ENCODE results near the gene MSRB2. TPM values are rescaled to one million over a fixed set of nuclear protein-coding genes. Genes with fewer than 3 reads are reported as not detected.

MSRB2 gene
- total RNA-seq, 1 donor from 2014 or later = 4.1 TPM

DNA sequence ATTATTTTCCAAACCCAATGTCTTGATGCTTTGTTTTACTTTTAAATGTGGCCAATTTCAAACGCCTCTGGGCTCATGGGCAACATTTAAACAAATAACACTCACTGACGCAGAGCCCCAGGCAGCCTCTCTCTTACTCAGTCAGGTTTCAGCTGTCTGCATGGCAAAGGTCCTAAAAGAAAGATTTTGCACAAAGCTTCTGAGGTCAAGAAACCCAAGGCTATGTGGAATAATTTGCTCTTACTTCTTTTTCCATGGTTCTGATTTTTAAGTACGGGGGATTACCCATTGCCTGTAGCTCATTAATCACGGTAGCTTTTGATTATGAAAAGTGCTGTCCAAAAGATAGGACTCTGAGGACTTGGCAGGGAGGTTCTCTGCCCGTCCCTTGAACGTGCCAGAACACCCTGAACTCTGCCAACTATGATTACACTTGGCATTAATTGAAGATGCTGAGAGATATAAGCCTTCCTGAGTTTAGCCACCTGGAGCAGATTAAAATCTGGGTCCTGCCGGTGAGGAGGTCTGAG lies 14.1 kb upstream of the MSRB2 start:
- Mint-ChIP-seq H3K4me1 (no peaks in the 10 kb centered on the region), H3K27me3 (peaks cover 36% of the 10 kb centered on the region), H3K27ac (no peak overlapping the region), H3K4me3 (no peak overlapping the region), H3K9me3 (peaks cover 4% of the 10 kb centered on the region), H3K36me3 (ENCODE audit: low read depth) (no peaks in the 10 kb centered on the region)
- intact Hi-C loops (cut with micrococcal nuclease) = no loop called here
- DNase-seq (no peak), ATAC-seq (ENCODE audit: low read depth) (no peak)
- TF ChIP-seq, protein P1, sequence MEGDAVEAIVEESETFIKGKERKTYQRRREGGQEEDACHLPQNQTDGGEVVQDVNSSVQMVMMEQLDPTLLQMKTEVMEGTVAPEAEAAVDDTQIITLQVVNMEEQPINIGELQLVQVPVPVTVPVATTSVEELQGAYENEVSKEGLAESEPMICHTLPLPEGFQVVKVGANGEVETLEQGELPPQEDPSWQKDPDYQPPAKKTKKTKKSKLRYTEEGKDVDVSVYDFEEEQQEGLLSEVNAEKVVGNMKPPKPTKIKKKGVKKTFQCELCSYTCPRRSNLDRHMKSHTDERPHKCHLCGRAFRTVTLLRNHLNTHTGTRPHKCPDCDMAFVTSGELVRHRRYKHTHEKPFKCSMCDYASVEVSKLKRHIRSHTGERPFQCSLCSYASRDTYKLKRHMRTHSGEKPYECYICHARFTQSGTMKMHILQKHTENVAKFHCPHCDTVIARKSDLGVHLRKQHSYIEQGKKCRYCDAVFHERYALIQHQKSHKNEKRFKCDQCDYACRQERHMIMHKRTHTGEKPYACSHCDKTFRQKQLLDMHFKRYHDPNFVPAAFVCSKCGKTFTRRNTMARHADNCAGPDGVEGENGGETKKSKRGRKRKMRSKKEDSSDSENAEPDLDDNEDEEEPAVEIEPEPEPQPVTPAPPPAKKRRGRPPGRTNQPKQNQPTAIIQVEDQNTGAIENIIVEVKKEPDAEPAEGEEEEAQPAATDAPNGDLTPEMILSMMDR (IDR thresholded peaks at IDR 0.05) = no peak
- CTCF ChIA-PET = no interaction called here
- POLR2A ChIA-PET = no interaction called here

DNA sequence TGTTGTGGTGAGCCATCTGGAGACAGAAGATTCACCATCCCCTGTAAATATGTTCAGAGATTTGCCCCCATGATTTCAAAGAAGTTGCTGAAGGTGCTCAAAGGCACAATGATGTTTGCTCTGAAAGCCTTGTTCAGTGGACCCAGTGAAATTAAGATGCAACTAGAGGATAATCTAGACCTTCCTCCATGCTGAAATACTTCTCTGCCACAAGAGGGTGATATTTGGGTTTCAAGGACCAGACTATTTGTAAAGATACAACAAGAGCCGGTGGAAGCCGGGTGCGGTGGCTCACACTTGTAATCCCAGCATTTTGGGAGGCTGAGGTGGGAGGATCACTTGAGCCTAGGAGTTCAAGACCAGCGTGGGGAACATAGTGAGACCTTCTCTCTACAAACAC lies 13.5 kb upstream of the MSRB2 start:
- intact Hi-C loops (cut with micrococcal nuclease) = no loop called here
- Mint-ChIP-seq H3K4me1 (no peaks in the 10 kb centered on the region), H3K9me3 (peaks cover 4% of the 10 kb centered on the region), H3K4me3 (no peak overlapping the region), H3K36me3 (ENCODE audit: low read depth) (no peaks in the 10 kb centered on the region), H3K27me3 (peaks cover 36% of the 10 kb centered on the region), H3K27ac (no peak overlapping the region)
- TF ChIP-seq, protein P1 (IDR thresholded peaks at IDR 0.05) = no peak
- ChIA-PET POLR2A (no interaction called here), CTCF (no interaction called here)
- DNase-seq (no peak), ATAC-seq (ENCODE audit: low read depth) (no peak)

DNA sequence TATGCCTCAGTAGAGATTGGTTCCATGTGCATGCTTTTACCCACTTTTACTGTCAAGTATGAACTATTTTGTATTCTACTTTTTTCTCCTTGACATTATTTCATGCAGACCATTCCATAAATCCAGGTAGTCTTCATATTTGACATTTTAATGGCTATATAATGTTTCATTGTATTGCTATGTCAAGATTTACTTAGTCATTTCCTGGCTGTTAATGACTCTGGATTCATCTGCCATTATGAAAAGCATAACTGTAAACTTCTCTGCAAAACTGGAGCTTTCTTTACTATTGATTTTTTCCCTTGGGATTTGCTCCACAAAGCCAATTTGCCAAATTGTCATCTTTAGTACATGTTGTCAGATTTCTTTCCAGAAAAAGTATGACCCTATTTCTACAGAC lies 6.8 kb upstream of the MSRB2 start:
- no peak for ATAC-seq (ENCODE audit: low read depth)

DNA sequence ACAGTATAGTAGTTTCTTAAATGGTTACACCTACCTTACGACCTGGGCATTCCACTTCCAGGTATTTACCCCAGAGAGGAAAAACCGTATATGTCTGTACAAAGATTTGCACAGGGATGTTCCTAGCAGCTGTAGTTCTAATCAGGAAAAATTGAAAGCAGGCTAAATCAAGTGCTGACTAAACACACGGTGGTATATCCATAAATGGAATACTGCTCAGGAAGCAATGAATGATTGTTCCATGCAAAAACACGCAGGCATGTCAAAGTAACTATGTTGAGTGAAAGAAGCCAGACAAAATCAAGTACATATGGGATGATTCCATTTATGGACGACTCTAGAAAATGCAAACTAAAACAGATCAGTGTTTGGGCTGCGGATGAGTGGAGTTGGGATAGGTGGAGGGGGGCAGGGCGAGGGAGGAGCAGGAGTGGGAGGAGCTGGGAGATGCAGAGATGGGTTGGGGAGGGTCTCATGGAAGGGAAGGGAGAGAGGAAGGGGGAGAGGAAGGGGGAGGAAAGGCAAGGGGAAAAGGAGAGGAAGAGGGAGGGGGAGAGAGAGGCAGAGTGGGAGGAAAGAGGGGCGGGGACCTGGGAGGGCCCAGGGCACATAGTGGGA lies 484 bp upstream of the MSRB2 start:
- TF ChIP-seq, protein P1 (IDR thresholded peaks at IDR 0.05) = no peak
- H3K36me3 Mint-ChIP-seq (ENCODE audit: low read depth) = no peaks in the 10 kb centered on the region
- POLR2A ChIA-PET = no interaction called here
- CTCF ChIA-PET = no interaction called here
- DNase-seq = no peak
- H3K4me3 Mint-ChIP-seq = peak overlapping the region; percentile 77
- peaks cover 17% of the 10 kb centered on the region for H3K9me3 Mint-ChIP-seq
- no peaks in the 10 kb centered on the region for H3K27me3 Mint-ChIP-seq
- peaks cover 17% of the 10 kb centered on the region for H3K4me1 Mint-ChIP-seq
- peak overlapping the region; percentile 38 for H3K27ac Mint-ChIP-seq
- intact Hi-C loops (cut with micrococcal nuclease) = loop anchor here (2.0 to 10.0 kb wide), 9 partner anchors 78 to 1922 kb away; partner anchors contain the start of genes COMMD3, DNAJC1, ENKUR and PIP4K2A
- no peak for ATAC-seq (ENCODE audit: low read depth)

More for the DNA sequence above, 6.8 kb upstream of the MSRB2 start:
- Mint-ChIP-seq H3K4me3 (no peak overlapping the region), H3K27ac (no peak overlapping the region), H3K36me3 (ENCODE audit: low read depth) (no peaks in the 10 kb centered on the region), H3K4me1 (no peaks in the 10 kb centered on the region), H3K27me3 (peaks cover 5% of the 10 kb centered on the region), H3K9me3 (peaks cover 22% of the 10 kb centered on the region)
- CTCF ChIA-PET = no interaction called here
- TF ChIP-seq, protein P1 (IDR thresholded peaks at IDR 0.05) = no peak
- intact Hi-C loops (cut with micrococcal nuclease) = no loop called here
- no peak for DNase-seq
- POLR2A ChIA-PET = no interaction called here

DNA sequence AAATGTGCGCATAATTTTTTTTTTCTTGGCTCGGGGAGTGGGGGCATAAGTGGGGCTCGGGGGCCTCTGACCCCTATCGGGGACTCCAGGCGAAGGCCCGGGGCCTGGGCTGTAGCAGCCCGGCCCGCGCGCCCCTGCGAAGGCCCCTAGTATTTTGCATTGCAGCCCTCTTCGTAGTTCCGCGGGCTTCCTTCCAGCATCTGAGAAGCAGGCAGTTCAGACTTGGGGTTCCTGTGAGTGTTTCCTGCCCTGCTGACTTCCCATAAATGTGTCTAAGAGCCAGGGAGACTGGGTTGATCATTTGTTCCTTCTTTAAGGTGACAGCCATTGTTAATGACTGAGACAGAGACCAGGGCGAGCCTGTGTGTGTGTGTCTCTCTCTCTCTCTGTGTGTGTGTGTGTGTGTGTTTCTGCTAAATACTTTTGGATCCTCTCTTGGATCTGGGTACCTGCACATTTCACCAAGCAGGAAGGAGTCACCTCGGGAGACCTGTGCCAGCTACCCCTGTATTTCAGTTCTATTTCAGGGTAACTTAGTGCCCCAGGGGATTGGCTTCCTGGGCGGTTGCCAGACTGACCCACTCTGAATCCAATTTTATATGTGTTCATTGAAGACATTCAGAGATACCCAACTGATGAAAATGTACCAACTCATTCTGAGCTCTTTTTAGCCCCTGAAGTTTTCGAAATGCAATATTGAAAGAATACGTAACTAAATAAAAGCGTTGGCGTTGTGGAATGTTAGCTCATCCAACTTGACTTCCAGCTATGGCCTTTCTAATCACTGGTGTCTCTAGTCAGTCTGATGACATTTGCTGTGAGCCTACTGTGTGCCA lies 805 bp downstream of the MSRB2 start:
- TF ChIP-seq, protein P1 (IDR thresholded peaks at IDR 0.05) = no peak
- Mint-ChIP-seq H3K4me3 (peak overlapping the region; percentile 89), H3K36me3 (ENCODE audit: low read depth) (no peaks in the 10 kb centered on the region), H3K4me1 (peaks cover 17% of the 10 kb centered on the region), H3K9me3 (peaks cover 17% of the 10 kb centered on the region), H3K27me3 (no peaks in the 10 kb centered on the region), H3K27ac (peak overlapping the region; percentile 77)
- DNase-seq (peak; percentile 24), ATAC-seq (ENCODE audit: low read depth) (peak; percentile 54)
- intact Hi-C loops (cut with micrococcal nuclease) = loop anchor here (2.0 to 10.0 kb wide), 9 partner anchors 79 to 1921 kb away; partner anchors contain the start of genes COMMD3, DNAJC1, ENKUR and PIP4K2A
- POLR2A ChIA-PET = no interaction called here
- CTCF ChIA-PET = no interaction called here
